Transverse colon (tissue), 4 donors: ENCODE measurements around the gene CSF1R. TPM values are rescaled to one million over a fixed set of nuclear protein-coding genes. Genes with fewer than 3 reads are reported as not detected.
A peak's percentile ranks its signal among the peaks of the same experiment; 100 is the strongest.

ENCODE experiments used
- DNase-seq: peaks from one replicate; pipeline ENCODE4 v3.0.0-alpha.2; 2019
- H3K27ac ChIP-seq, 4 donors: fragments of 200-600 bp; sonication (generic); 2 replicates each; pipeline ENCODE4 v1.5.1; 2016 to 2018; ENCODE audit warnings: inconsistent platforms in 4 of 4
- H3K27me3 ChIP-seq: fragments of 200-600 bp; sonication (generic); 2 replicates; pipeline ENCODE4 v1.5.1; 2017; ENCODE audit warnings: inconsistent platforms
- H3K36me3 ChIP-seq, 4 donors: fragments of 200-600 bp; sonication (generic); 2 replicates each; pipeline ENCODE4 v1.5.1; 2017 to 2019; ENCODE audit warnings: inconsistent platforms in 4 of 4
- H3K4me1 ChIP-seq, 4 donors: fragments of 200-600 bp; sonication (generic); 2 replicates each; pipeline ENCODE4 v1.5.1; 2017 to 2020; ENCODE audit warnings: inconsistent platforms in 4 of 4
- H3K4me3 ChIP-seq, 4 donors: fragments of 200-600 bp; sonication (generic); 1 replicate in 1 of 4; 2 replicates in 3 of 4; pipeline versions ENCODE4 v1.5.1 to v1.6.1; 2017 to 2019; ENCODE audit warnings: inconsistent platforms in 4 of 4
- H3K9me3 ChIP-seq, 2 donors: fragments of 200-600 bp; sonication (generic); 2 replicates each; pipeline ENCODE4 v1.5.1; 2017 to 2019; ENCODE audit warnings: inconsistent platforms in 2 of 2
- CTCF ChIP-seq, 5 experiments: fragments of 200-600 bp in 3 of 5; fragments of 450-650 bp in 2 of 5; sonication (generic) in 3 of 5; IDR thresholded peaks; 1 replicate in 2 of 5; 2 replicates in 3 of 5; pipeline ENCODE4 v1.5.1; 2016 to 2017; ENCODE audit warnings: antibody characterized with exemption in 5 of 5, inconsistent platforms in 3 of 5, mild to moderate bottlenecking in 2 of 5, moderate library complexity in 1 of 5
- EP300 ChIP-seq: sonication (generic); formaldehyde crosslinking; IDR thresholded peaks from one replicate; pipeline ENCODE4 v1.6.1; 2017; ENCODE audit warnings: antibody characterized with exemption, low read depth
- POLR2A ChIP-seq: fragments of 450-650 bp; IDR thresholded peaks from one replicate; pipeline ENCODE4 v1.6.1; 2016; ENCODE audit warnings: antibody characterized with exemption, mild to moderate bottlenecking, moderate library complexity
- POLR2AphosphoS5 ChIP-seq, 3 donors: sonication (generic); formaldehyde crosslinking; IDR thresholded peaks; one replicate each; pipeline ENCODE4 v1.6.1; 2016; ENCODE audit warnings: antibody characterized with exemption in 3 of 3
- WGBS, 2 donors: methylation state at CpG; one replicate each; pipeline ENCODE4 v1.1.5; 2018; ENCODE audit warnings: low coverage in 1 of 2; 5-methylcytosine and 5-hydroxymethylcytosine counted together
- in situ Hi-C, 4 donors: fragments of 200-750 bp; cut with MboI; loops; one replicate each; pipeline versions ENCODE4 v1.15.0 to v1.15.1; 2017; ENCODE audit warnings: low sequenced_read_pairs in 3 of 4, low pct_ligation_motif_present in 1 of 4, low pct_unique_long_range_greater_than_20kb in 1 of 4
- intact Hi-C: fragments of 100-400 bp; cut with DNase I; formaldehyde crosslinking; loops from one replicate; pipeline ENCODE4 v1.15.1; 2023; ENCODE audit warnings: low total_unique reads
- total RNA-seq, 4 donors: library from RNA; depleted of rRNA; stranded (reverse); fragments of >200 nt; gene quantifications; one replicate each; pipeline ENCODE4 v1.1.0, GENCODE V29; 2016

The CSF1R gene
- total RNA-seq, 4 donors from 2014 or later = 0.60 to 38.9 (median 14.7) TPM

GRCh38 chr5:150081541-150082283 lies 4.6 kb downstream of the CSF1R start:
- no peaks in the 10 kb centered on the region for H3K9me3 ChIP-seq
- DNase-seq = peak; percentile 53
- H3K4me1 ChIP-seq = no peaks in the 10 kb centered on the region
- H3K27ac ChIP-seq = peak overlapping the region in 2 of 4 donors; percentile 8 to 36
- 62 to 75% methylated on average over 1 to 15 of the region's 15 CpGs for WGBS, 2 donors
- H3K27me3 ChIP-seq = no peaks in the 10 kb centered on the region
- no peaks in the 10 kb centered on the region for H3K36me3 ChIP-seq
- TF ChIP-seq POLR2AphosphoS5 (IDR thresholded peaks at IDR 0.05) (peak in 2 of 3 donors; percentile 33 to 65), EP300 (no peak), POLR2A (peak; percentile 28)
- in situ Hi-C loops (no loop called here), intact Hi-C loops (no loop called here)
- no peak overlapping the region for H3K4me3 ChIP-seq

- Histone ChIP-seq H3K4me3 (no peak overlapping the region), H3K4me1 (no peaks in the 10 kb centered on the region), H3K9me3 (no peaks in the 10 kb centered on the region), H3K36me3 (no peaks in the 10 kb centered on the region), H3K27ac (no peak overlapping the region), H3K27me3 (no peaks in the 10 kb centered on the region)
- WGBS, 2 donors = 33 to 82% methylated on average over 1 to 15 of the region's 15 CpGs
- intact Hi-C loops = no loop called here
- no peak for DNase-seq
- no peak for TF ChIP-seq POLR2A
- no peak for TF ChIP-seq CTCF (IDR thresholded peaks at IDR 0.05)
- TF ChIP-seq POLR2AphosphoS5 (IDR thresholded peaks at IDR 0.05) = no peak
- TF ChIP-seq EP300 = no peak
- in situ Hi-C loops = no loop called here
Observed at GRCh38 chr5:150080696-150081435, 5.5 kb downstream of the CSF1R start.

- TF ChIP-seq CTCF (IDR thresholded peaks at IDR 0.05) (no peak), POLR2A (no peak), POLR2AphosphoS5 (IDR thresholded peaks at IDR 0.05) (no peak), EP300 (no peak)
- no peak for DNase-seq
- Histone ChIP-seq H3K27ac (no peak overlapping the region), H3K4me3 (no peak overlapping the region), H3K27me3 (no peaks in the 10 kb centered on the region), H3K36me3 (no peaks in the 10 kb centered on the region), H3K4me1 (no peaks in the 10 kb centered on the region), H3K9me3 (no peaks in the 10 kb centered on the region)
- 94% methylated on average over 19 of the region's 19 CpGs; no CpG with 5 or more reads in 1 of the 2 donors for WGBS, 2 donors
- intact Hi-C loops = loop anchor here (10.0 kb wide), 1 partner anchor 1905 kb away; no protein-coding TSS in a partner anchor
- in situ Hi-C loops = no loop called here
Observed at GRCh38 chr5:150079909-150080461, 6.4 kb downstream of the CSF1R start.

- Histone ChIP-seq H3K9me3 (no peaks in the 10 kb centered on the region), H3K27me3 (no peaks in the 10 kb centered on the region), H3K4me3 (no peak overlapping the region), H3K36me3 (no peaks in the 10 kb centered on the region), H3K27ac (no peak overlapping the region), H3K4me1 (no peaks in the 10 kb centered on the region)
- WGBS, 2 donors = 89 to 91% methylated on average over 4 to 7 of the region's 7 CpGs
- intact Hi-C loops = loop anchor here (10.0 kb wide), 1 partner anchor 1906 kb away; no protein-coding TSS in a partner anchor
- TF ChIP-seq POLR2AphosphoS5 (IDR thresholded peaks at IDR 0.05) (no peak), EP300 (no peak), CTCF (IDR thresholded peaks at IDR 0.05) (no peak), POLR2A (no peak)
- DNase-seq = no peak
- in situ Hi-C loops = no loop called here
Observed at GRCh38 chr5:150078802-150079689, 7.3 kb downstream of the CSF1R start.
